NT2/D1 (cell line): ENCODE measurements around the gene KCTD16.

Experiments used
- DNase-seq: peaks from one replicate; pipeline ENCODE4 v3.0.0-alpha.2; 2011; ENCODE audit warnings: low read depth, low spot score
- H3K27me3 ChIP-seq: 2 replicates; pipeline ENCODE4 v1.6.0; 2011; ENCODE audit warnings: mild to moderate bottlenecking; ENCODE audit not compliant: insufficient read length, insufficient read depth
- H3K36me3 ChIP-seq: 2 replicates; pipeline ENCODE4 v1.6.1; 2011; ENCODE audit warnings: mild to moderate bottlenecking, low read length, mixed read lengths; ENCODE audit not compliant: insufficient read depth, insufficient read length
- H3K4me1 ChIP-seq: 2 replicates; pipeline ENCODE4 v1.5.1; 2011; ENCODE audit not compliant: insufficient read depth, insufficient read length
- H3K4me3 ChIP-seq: 2 replicates; pipeline ENCODE4 v1.5.1; 2011; ENCODE audit warnings: low read depth; ENCODE audit not compliant: insufficient read length
- H3K9ac ChIP-seq: 2 replicates; pipeline ENCODE4 v1.6.0; 2011; ENCODE audit warnings: low read depth; ENCODE audit not compliant: insufficient read length
- H3K9me3 ChIP-seq: 2 replicates; pipeline ENCODE4 v1.5.1; 2011; ENCODE audit warnings: mild to moderate bottlenecking, low read length; ENCODE audit not compliant: insufficient read depth
- SUZ12 ChIP-seq: IDR thresholded peaks from 2 replicates; pipeline ENCODE4 v1.6.1; 2011; ENCODE audit not compliant: insufficient read length, insufficient read depth; ENCODE audit errors: extremely low read depth
- YY1 ChIP-seq: IDR thresholded peaks from 2 replicates; pipeline ENCODE4 v1.6.1; 2011; ENCODE audit not compliant: insufficient read length, insufficient read depth
- ZNF274 ChIP-seq: IDR thresholded peaks from 2 replicates; pipeline ENCODE4 v1.6.1; 2011; ENCODE audit warnings: mild to moderate bottlenecking, low read depth, low read length

KCTD16 gene

DNA sequence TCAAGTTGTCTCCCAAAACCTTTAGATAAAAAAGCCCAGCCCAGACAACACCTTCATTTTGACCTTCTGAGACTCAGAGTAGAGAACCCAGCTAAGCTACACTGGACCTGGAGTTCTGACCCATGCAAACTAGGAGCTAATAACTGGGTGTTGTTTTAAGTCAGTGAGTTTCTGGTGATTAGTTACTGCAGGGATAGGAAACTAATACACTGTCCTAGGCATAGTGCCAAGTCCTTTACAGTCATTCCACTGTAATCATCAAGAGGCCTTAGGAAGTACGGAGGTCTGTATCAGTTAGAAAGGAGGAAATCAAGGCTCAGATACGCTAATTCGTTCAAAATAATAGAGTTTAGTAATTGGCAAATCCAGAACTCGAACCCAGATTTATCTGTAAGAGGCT lies 197.9 kb downstream of the KCTD16 start:
- TF ChIP-seq YY1 (no peak), SUZ12 (no peak), ZNF274 (no peak)
- no peaks in the 10 kb centered on the region for H3K36me3 ChIP-seq
- no peak overlapping the region for H3K4me3 ChIP-seq
- no peak overlapping the region for H3K9ac ChIP-seq
- no peaks in the 10 kb centered on the region for H3K27me3 ChIP-seq
- no peak for DNase-seq
- H3K9me3 ChIP-seq = no peaks in the 10 kb centered on the region
- H3K4me1 ChIP-seq = no peaks in the 10 kb centered on the region

DNA sequence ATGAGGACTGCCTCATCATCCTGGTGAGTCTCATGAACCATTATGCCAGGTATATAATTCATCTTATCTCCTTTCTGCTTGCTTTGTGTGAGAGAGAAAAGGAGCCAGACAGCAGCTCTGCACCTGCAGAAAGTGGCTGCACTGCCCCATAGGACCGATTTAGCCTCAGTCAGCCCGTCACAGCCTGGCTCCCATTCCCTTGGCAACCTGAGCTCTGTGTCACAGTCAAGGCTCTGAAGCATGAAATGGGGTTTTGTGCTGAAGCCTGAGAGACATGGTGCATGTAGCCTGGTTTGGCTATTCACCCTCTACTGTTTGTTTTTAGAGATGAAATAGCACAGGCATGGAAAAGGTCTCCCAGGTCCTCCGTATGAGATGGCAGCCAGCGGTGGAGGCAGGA lies 198.3 kb downstream of the KCTD16 start:
- Histone ChIP-seq H3K4me1 (no peaks in the 10 kb centered on the region), H3K9me3 (no peaks in the 10 kb centered on the region), H3K9ac (no peak overlapping the region), H3K27me3 (no peaks in the 10 kb centered on the region), H3K36me3 (no peaks in the 10 kb centered on the region), H3K4me3 (no peak overlapping the region)
- DNase-seq = no peak
- TF ChIP-seq ZNF274 (no peak), SUZ12 (no peak), YY1 (no peak)

DNA sequence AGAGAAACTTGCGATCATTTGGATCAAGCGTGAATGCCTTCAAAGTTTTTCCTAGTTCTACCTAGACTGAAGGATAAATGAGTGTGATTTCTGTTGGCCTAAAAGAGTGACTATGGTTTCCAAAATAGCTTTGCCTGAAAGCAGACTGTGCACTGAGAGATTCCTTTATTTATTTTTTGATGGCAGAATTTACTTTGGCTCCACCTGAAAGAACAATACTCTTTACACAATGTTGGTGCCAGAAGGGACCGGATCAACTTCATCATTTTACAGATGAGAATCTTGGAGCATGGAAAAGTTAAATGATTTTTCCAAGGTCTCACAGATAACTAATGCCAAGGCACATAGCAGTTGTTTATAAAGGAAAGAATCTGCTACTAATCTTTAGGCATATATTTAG lies 199.6 kb downstream of the KCTD16 start:
- H3K27me3 ChIP-seq = no peaks in the 10 kb centered on the region
- no peaks in the 10 kb centered on the region for H3K9me3 ChIP-seq
- H3K4me3 ChIP-seq = no peak overlapping the region
- no peak for DNase-seq
- no peak overlapping the region for H3K9ac ChIP-seq
- no peak for TF ChIP-seq ZNF274
- no peak for TF ChIP-seq SUZ12
- no peak for TF ChIP-seq YY1
- no peaks in the 10 kb centered on the region for H3K4me1 ChIP-seq
- H3K36me3 ChIP-seq = no peaks in the 10 kb centered on the region

DNA sequence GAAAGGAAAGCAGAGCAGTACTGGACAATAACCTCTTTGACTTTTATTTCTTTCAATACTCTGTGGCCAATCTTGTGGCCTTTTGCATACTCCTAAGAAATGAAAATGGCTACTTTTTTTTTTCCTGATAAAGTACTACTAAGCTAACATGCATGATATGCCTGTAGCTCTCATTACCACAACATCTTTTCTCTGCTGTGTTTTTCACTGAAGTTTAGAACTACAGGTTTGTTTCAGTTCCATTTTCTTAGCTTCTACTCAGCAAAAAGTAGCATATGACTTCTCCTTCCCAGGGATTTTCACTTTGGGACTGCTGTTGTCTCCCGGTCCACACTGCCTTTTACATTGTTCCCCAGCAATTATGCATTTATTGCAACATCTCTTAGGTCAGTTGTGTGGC lies 204.0 kb downstream of the KCTD16 start:
- Histone ChIP-seq H3K36me3 (no peaks in the 10 kb centered on the region), H3K9ac (no peak overlapping the region), H3K27me3 (no peaks in the 10 kb centered on the region), H3K4me3 (no peak overlapping the region), H3K4me1 (no peaks in the 10 kb centered on the region), H3K9me3 (no peaks in the 10 kb centered on the region)
- DNase-seq = no peak
- TF ChIP-seq ZNF274 = no peak
- no peak for TF ChIP-seq YY1
- no peak for TF ChIP-seq SUZ12

DNA sequence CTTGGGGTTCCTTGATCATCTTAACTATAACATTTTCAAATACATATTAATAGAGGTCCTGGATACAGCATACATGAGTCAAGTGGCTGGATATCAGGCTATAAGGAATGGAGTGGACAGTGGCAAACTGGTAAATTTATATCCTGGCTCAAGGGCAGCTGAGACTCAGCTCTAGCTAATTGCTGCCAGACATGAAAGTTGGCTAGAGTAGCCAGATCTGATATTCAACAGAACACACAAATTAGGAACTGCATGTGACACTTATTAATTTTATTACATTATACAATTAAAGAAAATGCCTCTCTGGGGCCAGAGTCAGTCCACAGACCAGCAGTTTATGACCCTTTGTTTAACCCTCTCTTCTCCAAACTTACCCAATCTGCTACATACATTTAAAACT lies 206.5 kb downstream of the KCTD16 start:
- Histone ChIP-seq H3K4me3 (no peak overlapping the region), H3K36me3 (no peaks in the 10 kb centered on the region), H3K4me1 (no peaks in the 10 kb centered on the region), H3K9me3 (no peaks in the 10 kb centered on the region), H3K27me3 (no peaks in the 10 kb centered on the region), H3K9ac (no peak overlapping the region)
- TF ChIP-seq ZNF274 (no peak), YY1 (no peak), SUZ12 (no peak)
- DNase-seq = no peak

DNA sequence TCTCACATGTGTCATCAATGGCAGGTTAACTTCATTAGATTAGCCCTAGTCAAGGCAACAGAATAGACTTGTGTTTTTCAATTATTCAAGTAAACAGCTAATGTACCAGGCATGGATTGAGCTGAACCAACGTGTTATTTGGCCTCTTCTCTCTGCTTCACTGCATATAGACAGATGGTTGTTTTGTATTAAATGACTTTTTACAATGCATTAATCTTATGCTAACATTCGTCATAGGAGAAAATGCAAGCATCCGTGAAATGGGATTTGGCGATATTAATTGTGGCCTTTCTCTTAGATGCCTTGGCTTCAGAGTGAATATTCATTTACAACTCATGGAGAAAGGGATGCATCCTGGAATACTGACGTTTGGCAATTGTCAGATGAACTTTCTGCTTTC lies 208.0 kb downstream of the KCTD16 start:
- TF ChIP-seq YY1 (no peak), SUZ12 (no peak), ZNF274 (no peak)
- H3K4me3 ChIP-seq = no peak overlapping the region
- no peak overlapping the region for H3K9ac ChIP-seq
- no peaks in the 10 kb centered on the region for H3K27me3 ChIP-seq
- H3K36me3 ChIP-seq = no peaks in the 10 kb centered on the region
- no peak for DNase-seq
- H3K9me3 ChIP-seq = no peaks in the 10 kb centered on the region
- no peaks in the 10 kb centered on the region for H3K4me1 ChIP-seq

DNA sequence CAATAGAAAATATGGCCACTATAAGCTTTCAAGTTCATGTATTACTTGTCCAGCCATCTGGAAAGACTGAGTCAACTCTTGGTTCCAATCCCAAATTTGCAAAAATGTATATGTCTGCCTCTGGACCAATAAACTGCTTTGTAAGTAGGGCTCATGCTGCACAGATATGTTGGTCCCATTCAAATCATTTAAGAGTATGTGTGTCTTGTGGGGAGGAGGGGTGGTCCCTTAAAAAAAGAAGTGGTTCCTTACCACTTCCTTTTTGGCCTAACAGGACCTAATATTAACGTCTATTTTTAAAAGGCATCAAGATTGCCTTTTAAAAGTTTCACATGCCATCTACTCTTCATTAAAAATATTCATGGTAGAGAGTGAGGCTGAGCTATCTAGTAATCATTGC lies 214.9 kb downstream of the KCTD16 start:
- H3K9ac ChIP-seq = no peak overlapping the region
- no peaks in the 10 kb centered on the region for H3K4me1 ChIP-seq
- H3K4me3 ChIP-seq = no peak overlapping the region
- no peak for DNase-seq
- H3K9me3 ChIP-seq = no peaks in the 10 kb centered on the region
- no peaks in the 10 kb centered on the region for H3K36me3 ChIP-seq
- no peaks in the 10 kb centered on the region for H3K27me3 ChIP-seq
- TF ChIP-seq SUZ12 (no peak), YY1 (no peak), ZNF274 (no peak)

DNA sequence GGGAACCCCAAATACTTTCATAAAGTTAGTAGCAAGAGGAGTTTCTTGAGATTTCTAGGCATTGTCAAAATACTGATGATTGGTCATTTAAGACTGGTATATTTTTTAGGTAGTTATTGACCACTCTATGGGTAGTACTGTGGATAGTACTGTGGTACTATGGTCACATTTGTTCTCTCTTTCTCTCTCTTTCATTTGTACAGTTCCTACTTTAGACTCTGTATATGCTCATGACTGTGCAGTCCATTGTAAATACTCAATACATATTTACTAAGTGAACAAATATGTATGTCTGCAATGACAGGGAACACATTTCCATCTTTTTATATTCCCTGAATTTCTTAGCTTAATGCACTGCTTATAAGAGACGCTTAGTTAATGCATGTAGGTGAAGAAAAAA lies 215.6 kb downstream of the KCTD16 start:
- Histone ChIP-seq H3K4me3 (no peak overlapping the region), H3K4me1 (no peaks in the 10 kb centered on the region), H3K9me3 (no peaks in the 10 kb centered on the region), H3K27me3 (no peaks in the 10 kb centered on the region), H3K36me3 (no peaks in the 10 kb centered on the region), H3K9ac (no peak overlapping the region)
- TF ChIP-seq YY1 (no peak), SUZ12 (no peak), ZNF274 (no peak)
- no peak for DNase-seq
